IMR-90 (cell line): ENCODE data around the gene ARFGAP3. TPM values are rescaled to one million over a fixed set of nuclear protein-coding genes. Genes with fewer than 3 reads are reported as not detected.
A peak's percentile ranks its signal among the peaks of the same experiment; 100 is the strongest.

Experiments used
- ATAC-seq: fragments of 200-7000 bp; cut with Tn5 transposase; 2 replicates; pipeline ENCODE4 v1.9.1; 2020; ENCODE audit warnings: low read depth, mild to moderate bottlenecking, moderate library complexity
- BruUV-seq: library from RNA; stranded (reverse); fragments of 400-500 nt; replicated peaks from 2 replicates; lab custom pipeline; 2021; lab: Mats Ljungman, UMichigan
- CTCF ChIA-PET: fragments of 300-600 bp; formaldehyde crosslinking; extraction: SDS; loops from one replicate; lab custom pipeline; 2021; ENCODE audit warnings: antibody characterized with exemption; lab: Yijun Ruan, JAX
- POLR2A ChIA-PET: fragments of 300-600 bp; sonication (Branson Sonifier 250); formaldehyde crosslinking; loops from one replicate; lab custom pipeline; 2022; ENCODE audit warnings: antibody characterized with exemption; ENCODE audit not compliant: unreplicated experiment; lab: Charles Lee
- DNase-seq: peaks from one replicate; pipeline ENCODE4 v3.0.0; 2013
- H2AFZ ChIP-seq: replicated peaks from 2 replicates; pipeline ENCODE3; 2013; ENCODE audit warnings: low read length, mild to moderate bottlenecking; ENCODE audit not compliant: poor library complexity
- H2AK5ac ChIP-seq: 2 replicates; pipeline ENCODE4 v1.6.1; 2013; ENCODE audit warnings: low read depth, low read length, inconsistent platforms
- H2AK9ac ChIP-seq: replicated peaks from 2 replicates; pipeline ENCODE3; 2013; ENCODE audit warnings: mild to moderate bottlenecking, low read depth, low read length, moderate library complexity; ENCODE audit not compliant: poor library complexity
- H2BK120ac ChIP-seq: 2 replicates; pipeline ENCODE4 v1.6.1; 2013; ENCODE audit warnings: low read depth, low read length, inconsistent platforms
- H2BK15ac ChIP-seq: 3 replicates; pipeline ENCODE4 v1.6.1; 2013; ENCODE audit warnings: low read depth, low read length, inconsistent platforms
- H2BK20ac ChIP-seq: 2 replicates; pipeline ENCODE4 v1.6.1; 2013; ENCODE audit warnings: low read depth, mild to moderate bottlenecking, inconsistent platforms, low read length, moderate library complexity
- H2BK5ac ChIP-seq: 2 replicates; pipeline ENCODE4 v1.6.1; 2013; ENCODE audit warnings: mild to moderate bottlenecking, low read depth, low read length, inconsistent platforms; ENCODE audit not compliant: poor library complexity, severe bottlenecking
- H3K14ac ChIP-seq: replicated peaks from 2 replicates; pipeline ENCODE4 v1.6.1; 2013; ENCODE audit warnings: low read depth, low read length, inconsistent platforms
- H3K18ac ChIP-seq: 2 replicates; pipeline ENCODE4 v1.6.1; 2013; ENCODE audit warnings: low read depth, low read length, control low read depth
- H3K23ac ChIP-seq: 2 replicates; pipeline ENCODE4 v1.6.1; 2013; ENCODE audit warnings: low read depth, low read length, inconsistent platforms
- H3K27ac ChIP-seq: 2 replicates; pipeline ENCODE4 v1.5.1; 2013; ENCODE audit warnings: mild to moderate bottlenecking, control low read depth, low read length; ENCODE audit not compliant: insufficient read depth
- H3K27me3 ChIP-seq: 2 replicates; pipeline ENCODE4 v1.6.1; 2013; ENCODE audit warnings: low read length; ENCODE audit not compliant: control insufficient read depth, insufficient read depth
- H3K36me3 ChIP-seq: 2 replicates; pipeline ENCODE4 v1.6.1; 2013; ENCODE audit warnings: low read length, mixed read lengths; ENCODE audit not compliant: control insufficient read depth, insufficient read depth
- H3K4ac ChIP-seq: 2 replicates; pipeline ENCODE4 v1.6.1; 2013; ENCODE audit warnings: low read depth, low read length, inconsistent platforms
- H3K4me1 ChIP-seq: 2 replicates; pipeline ENCODE4 v1.6.1; 2013; ENCODE audit warnings: low read length, mixed read lengths; ENCODE audit not compliant: control insufficient read depth, insufficient read depth
- H3K4me2 ChIP-seq: 2 replicates; pipeline ENCODE4 v1.6.1; 2013; ENCODE audit warnings: low read depth, mild to moderate bottlenecking, control low read depth, low read length, moderate library complexity
- H3K4me3 ChIP-seq: 2 replicates; pipeline ENCODE4 v1.5.1; 2013; ENCODE audit warnings: low read depth, mild to moderate bottlenecking, control low read depth, low read length, moderate library complexity; ENCODE audit not compliant: insufficient read depth
- H3K56ac ChIP-seq: 2 replicates; pipeline ENCODE4 v1.6.1; 2013; ENCODE audit warnings: low read length, inconsistent platforms; ENCODE audit not compliant: insufficient read depth; ENCODE audit errors: extremely low read depth
- H3K79me1 ChIP-seq, 2 experiments: 2 replicates each; pipeline ENCODE4 v1.6.1; 2013; ENCODE audit warnings: low read length in 2 of 2, inconsistent platforms in 1 of 2, low read depth in 1 of 2
- H3K9ac ChIP-seq: 2 replicates; pipeline ENCODE4 v1.6.1; 2013; ENCODE audit warnings: low read depth, low read length, control low read depth
- H3K9me1 ChIP-seq: 2 replicates; pipeline ENCODE4 v1.6.1; 2013; ENCODE audit warnings: low read length, inconsistent platforms; ENCODE audit not compliant: insufficient read depth
- H3K9me3 ChIP-seq: 2 replicates; pipeline ENCODE4 v1.6.1; 2013; ENCODE audit warnings: low read length; ENCODE audit not compliant: control insufficient read depth, insufficient read depth
- H4K20me1 ChIP-seq: 2 replicates; pipeline ENCODE4 v1.6.1; 2013; ENCODE audit warnings: low read length, inconsistent platforms; ENCODE audit not compliant: insufficient read depth
- H4K5ac ChIP-seq: 2 replicates; pipeline ENCODE4 v1.6.1; 2013; ENCODE audit warnings: mild to moderate bottlenecking, low read depth, low read length, control low read depth
- H4K8ac ChIP-seq, 2 experiments: 2 replicates each; pipeline ENCODE4 v1.6.1; 2013; ENCODE audit warnings: low read depth in 2 of 2, low read length in 2 of 2, control low read depth in 1 of 2, inconsistent platforms in 1 of 2
- H4K91ac ChIP-seq: 2 replicates; pipeline ENCODE4 v1.6.1; 2013; ENCODE audit warnings: low read depth, low read length, inconsistent platforms; ENCODE audit not compliant: insufficient read depth
- CTCF ChIP-seq: conservative IDR thresholded peaks from 2 replicates; pipeline ENCODE4 v1.5.1; 2012; ENCODE audit warnings: mild to moderate bottlenecking, low read depth, low read length, improper control_type of control experiment
- whole genome bisulfite sequencing, 2 experiments: methylation state at CpG; one replicate each; pipeline versions ENCODE4 v1.1.5 to v1.1.7; 2013; ENCODE audit warnings: missing lambda C conversion rate in 2 of 2; ENCODE audit not compliant: insufficient read length in 1 of 2; ENCODE audit errors: extremely low coverage in 2 of 2; 5-methylcytosine and 5-hydroxymethylcytosine counted together
- dilution Hi-C: fragments of 300-500 bp; cut with HindIII; formaldehyde crosslinking; loops from one replicate; pipeline ENCODE4 v1.14.3; 2018; ENCODE audit warnings: low sequenced_read_pairs; ENCODE audit not compliant: unreplicated experiment
- in situ Hi-C: fragments of 300-500 bp; cut with MboI; formaldehyde crosslinking; loops from 3 replicates; pipeline ENCODE4 v1.14.3; 2019; ENCODE audit warnings: low sequenced_read_pairs, inconsistent platforms, mixed read lengths
- intact Hi-C: fragments of 100-400 bp; cut with micrococcal nuclease; formaldehyde crosslinking; loops from 2 replicates; pipeline ENCODE4 v1.10.0; 2022
- polyA plus RNA-seq, 3 experiments: library from polyadenylated mRNA; depleted of rRNA; stranded (reverse); fragments of >200 nt; gene quantifications; 2 replicates each; pipeline ENCODE4 v1.2.3, GENCODE V29; 2012; ENCODE audit warnings: low replicate concordance in 1 of 3
- total RNA-seq: library from RNA; depleted of rRNA; stranded (reverse); fragments of >200 nt; gene quantifications from 2 replicates; pipeline ENCODE4 v1.2.3, GENCODE V29; 2012

Gene ARFGAP3
- total and polyA plus RNA-seq, 2 of the 4 experiments (the other 2 are of a cell fraction): 50.0 to 70.1 TPM

DNA sequence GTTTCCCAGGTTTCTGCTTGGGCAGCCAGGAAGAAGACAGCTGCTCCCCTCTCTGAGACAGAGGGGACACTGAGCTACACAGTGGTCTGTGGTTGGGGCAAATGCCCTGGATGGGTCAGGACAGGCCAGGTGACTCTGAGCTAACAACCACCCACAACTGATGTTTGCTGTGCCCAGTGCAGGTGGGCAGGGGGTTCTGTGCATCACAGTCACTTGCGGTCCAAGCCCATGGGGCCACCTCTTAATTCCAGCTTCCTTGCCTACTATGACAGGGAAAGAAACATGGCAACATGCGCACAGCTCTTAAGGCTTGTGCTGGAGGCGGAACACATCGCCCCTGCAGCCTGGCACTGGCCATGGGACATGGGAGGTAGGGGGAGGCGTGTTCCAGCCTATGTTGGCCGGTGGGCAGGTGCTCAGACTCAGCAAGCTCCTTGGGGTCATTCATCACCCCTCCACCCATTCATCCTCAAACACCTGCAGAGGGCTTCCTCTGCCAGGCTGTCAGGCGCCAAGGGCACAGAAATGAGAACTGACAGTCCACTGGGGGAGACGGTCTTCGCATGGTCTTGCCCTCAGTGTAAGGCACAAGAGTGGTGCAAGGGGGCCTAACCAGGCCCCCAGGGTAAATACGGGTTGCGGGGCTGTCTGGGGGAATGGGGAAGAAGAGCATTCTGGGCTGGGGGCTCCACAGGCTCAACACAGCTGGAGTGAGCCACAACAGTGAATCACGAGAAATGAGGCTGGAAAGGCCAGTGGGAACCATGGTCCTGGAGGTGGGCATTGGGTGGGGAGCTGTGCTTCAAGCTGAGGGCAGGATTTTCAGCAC, 55.6 kb downstream of the ARFGAP3 start:
- H3K56ac ChIP-seq: no peak overlapping the region
- peaks cover 4% of the 10 kb centered on the region; the same call in 1 of the 2 replicates for H4K20me1 ChIP-seq
- peak overlapping the region; percentile 38 for H2AFZ ChIP-seq
- ATAC-seq (no peak), DNase-seq (no peak)
- H2BK15ac ChIP-seq: no peak overlapping the region
- no peak for TF ChIP-seq CTCF
- no peak overlapping the region for H4K91ac ChIP-seq
- no peaks in the 10 kb centered on the region for H3K9me3 ChIP-seq
- dilution Hi-C loops: no loop called here
- 93% methylated on average over 5 of the region's 12 CpGs; no CpG with 5 or more reads in 1 of the 2 experiments for WGBS, 2 experiments
- no peak overlapping the region for H3K4ac ChIP-seq
- no peak overlapping the region for H3K4me2 ChIP-seq
- H3K4me3 ChIP-seq: no peak overlapping the region
- ChIA-PET POLR2A (no interaction called here), CTCF (interaction anchor here (0.5 kb wide), 1 partner anchor 96 kb away, joined by 6 read pairs; no protein-coding TSS in a partner anchor)
- no peak overlapping the region for H3K27ac ChIP-seq
- H3K9ac ChIP-seq: no peak overlapping the region
- peaks cover 69% of the 10 kb centered on the region for H3K36me3 ChIP-seq
- no peaks in the 10 kb centered on the region for H3K27me3 ChIP-seq
- no peak overlapping the region for H2BK5ac ChIP-seq
- H4K8ac ChIP-seq: no peak overlapping the region
- peaks cover 12% of the 10 kb centered on the region; the same call in 1 of the 2 replicates for H3K9me1 ChIP-seq
- H2AK9ac ChIP-seq: no peak overlapping the region
- H2BK120ac ChIP-seq: no peak overlapping the region
- H3K18ac ChIP-seq: no peak overlapping the region
- intact Hi-C loops: no loop called here
- H3K23ac ChIP-seq: no peak overlapping the region
- in situ Hi-C loops: no loop called here
- H2AK5ac ChIP-seq: no peak overlapping the region
- H2BK20ac ChIP-seq: no peak overlapping the region
- H3K14ac ChIP-seq: no peak overlapping the region
- peaks cover 4 to 63% of the 10 kb centered on the region in 2 experiments for H3K79me1 ChIP-seq
- BruUV-seq: no TSS peak
- no peak overlapping the region for H4K5ac ChIP-seq
- H3K4me1 ChIP-seq: peaks cover 18% of the 10 kb centered on the region
